ENCODE data around the gene CCR7. TPM values are rescaled to one million over a fixed set of nuclear protein-coding genes. Genes with fewer than 3 reads are reported as not detected.
A peak's percentile ranks its signal among the peaks of the same experiment; 100 is the strongest.

CCR7 gene
- total and polyA plus RNA-seq, 4 experiments from 2014 or later, result 268 to 502 (median 353) TPM

GRCh38 chr17:40553694-40554534 lies 11.4 kb downstream of the CCR7 start:
- peak overlapping the region; percentile 89 to 96 (median 91) for H3K27ac Mint-ChIP-seq
- H3K27ac ChIP-seq (ENCODE audit: low read depth, low read length), result peak overlapping the region; percentile 64
- peaks cover 0 to 2% (median 0%) of the 10 kb centered on the region in 8 donors for H3K9me3 Mint-ChIP-seq
- CTCF ChIA-PET (ENCODE audit: partially characterized antibody), result interaction anchor here (0.9 to 19.3 kb wide), 11 partner anchors 9 to 251 kb away, joined by 3 to 512 read pairs (median 4); no protein-coding TSS in a partner anchor
- H3K4me3 Mint-ChIP-seq, result peak overlapping the region; percentile 73 to 82 (median 77)
- H3K9me3 ChIP-seq (ENCODE audit: control insufficient read depth in 1 of 2, low read length in 2 of 2), result no peaks in the 10 kb centered on the region
- H3K4me1 Mint-ChIP-seq, result peaks cover 55 to 100% (median 80%) of the 10 kb centered on the region in 4 donors
- intact Hi-C loops (cut with micrococcal nuclease), result no loop called here
- peak in 1 of 5 donors; percentile 41 for DNase-seq
- H3K27me3 ChIP-seq (ENCODE audit: insufficient read depth, low read length), result no peaks in the 10 kb centered on the region
- H3K36me3 Mint-ChIP-seq, result peaks cover 49 to 59% of the 10 kb centered on the region in 2 donors
- peaks cover 61% of the 10 kb centered on the region for H3K36me3 ChIP-seq (ENCODE audit: insufficient read depth, low read length)
- peaks cover 99% of the 10 kb centered on the region for H3K4me1 ChIP-seq (ENCODE audit: insufficient read depth, low read length)
- H3K27me3 Mint-ChIP-seq, result no peaks in the 10 kb centered on the region
- peak overlapping the region in 1 of 2 donors; percentile 15 for H3K4me3 ChIP-seq (ENCODE audit: low read length in 2 of 2)
- POLR2A ChIA-PET (ENCODE audit: partially characterized antibody), result interaction anchor here (0.5 to 28.0 kb wide), 15 partner anchors 7 to 151 kb away, joined by 3 to 1226 read pairs (median 3); partner anchors contain the start of genes CCR7 and TOP2A

GRCh38 chr17:40552806-40553693 lies 12.2 kb downstream of the CCR7 start:
- H3K36me3 Mint-ChIP-seq, result peaks cover 43 to 51% of the 10 kb centered on the region in 2 donors
- no peak overlapping the region for H3K4me3 ChIP-seq (ENCODE audit: low read length in 2 of 2)
- ChIA-PET CTCF (ENCODE audit: partially characterized antibody) (interaction anchor here (1.0 to 19.3 kb wide), 7 partner anchors 6 to 250 kb away, joined by 3 to 512 read pairs (median 17); no protein-coding TSS in a partner anchor), POLR2A (ENCODE audit: partially characterized antibody) (interaction anchor here (0.9 to 28.0 kb wide), 11 partner anchors 8 to 150 kb away, joined by 3 to 1226 read pairs (median 7); partner anchors contain the start of gene CCR7)
- peak overlapping the region in 7 of 8 donors; percentile 13 to 82 (median 75) for H3K4me3 Mint-ChIP-seq
- peaks cover 53% of the 10 kb centered on the region for H3K36me3 ChIP-seq (ENCODE audit: insufficient read depth, low read length)
- H3K27me3 Mint-ChIP-seq, result no peaks in the 10 kb centered on the region
- H3K27ac ChIP-seq (ENCODE audit: low read depth, low read length), result peak overlapping the region; percentile 64
- DNase-seq, result peak in 1 of 5 donors; percentile 20
- H3K9me3 Mint-ChIP-seq, result peaks cover 0 to 2% (median 0%) of the 10 kb centered on the region in 8 donors
- intact Hi-C loops (cut with micrococcal nuclease), result no loop called here
- no peaks in the 10 kb centered on the region for H3K9me3 ChIP-seq (ENCODE audit: control insufficient read depth in 1 of 2, low read length in 2 of 2)
- no peaks in the 10 kb centered on the region for H3K27me3 ChIP-seq (ENCODE audit: insufficient read depth, low read length)
- H3K4me1 ChIP-seq (ENCODE audit: insufficient read depth, low read length), result peaks cover 99% of the 10 kb centered on the region
- H3K27ac Mint-ChIP-seq, result peak overlapping the region; percentile 89 to 96 (median 91)
- peaks cover 62 to 100% (median 84%) of the 10 kb centered on the region in 4 donors for H3K4me1 Mint-ChIP-seq

DNA sequence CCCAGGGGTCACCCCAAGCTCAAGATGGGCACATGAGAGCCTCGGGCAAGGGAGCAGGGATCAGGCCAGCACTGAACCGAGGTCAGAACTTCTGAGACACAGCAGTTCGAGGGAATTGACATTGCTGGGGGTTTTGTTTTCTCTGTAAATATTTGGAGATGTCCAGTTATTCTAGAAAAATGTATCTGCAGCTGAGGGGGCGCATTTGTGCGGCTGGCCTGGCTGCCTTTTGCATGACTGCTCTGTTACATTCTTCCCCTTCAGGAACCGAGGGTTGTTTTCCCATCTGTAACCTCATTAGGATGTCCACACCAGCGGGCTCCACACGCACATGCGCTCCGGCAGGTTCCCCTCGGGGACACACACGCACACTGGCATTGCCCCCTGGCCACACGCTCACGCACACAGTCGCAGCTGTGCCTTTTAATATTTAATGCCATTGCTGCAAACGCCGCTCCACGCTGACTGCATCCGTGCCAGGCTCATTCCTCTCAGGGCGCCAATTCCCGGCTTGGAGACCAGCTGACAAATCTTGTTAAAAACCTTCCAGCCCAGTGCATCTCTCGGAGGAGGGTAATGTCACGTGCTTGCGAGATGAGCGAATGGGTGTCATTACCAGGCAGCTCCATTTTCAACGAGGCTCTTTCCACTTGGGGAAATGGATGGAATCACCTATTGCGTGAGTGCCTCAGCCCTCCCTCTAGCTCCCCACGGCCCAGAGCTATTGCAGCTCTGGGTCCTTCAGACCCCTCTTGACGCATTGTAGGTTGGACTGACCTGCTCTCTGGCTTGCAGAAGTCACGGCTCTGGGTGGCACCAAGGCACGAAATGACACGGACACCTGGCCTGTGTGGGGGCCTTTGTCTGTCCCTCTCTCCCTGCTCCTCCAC lies 13.1 kb downstream of the CCR7 start:
- peak overlapping the region in 5 of 8 donors; percentile 13 to 69 (median 27) for H3K4me3 Mint-ChIP-seq
- Histone ChIP-seq H3K4me1 (ENCODE audit: insufficient read depth, low read length) (peaks cover 99% of the 10 kb centered on the region), H3K27ac (ENCODE audit: low read depth, low read length) (no peak overlapping the region), H3K27me3 (ENCODE audit: insufficient read depth, low read length) (no peaks in the 10 kb centered on the region), H3K4me3 (ENCODE audit: low read length in 2 of 2) (no peak overlapping the region), H3K36me3 (ENCODE audit: insufficient read depth, low read length) (peaks cover 44% of the 10 kb centered on the region), H3K9me3 (ENCODE audit: control insufficient read depth in 1 of 2, low read length in 2 of 2) (no peaks in the 10 kb centered on the region)
- H3K4me1 Mint-ChIP-seq, result peaks cover 69 to 100% (median 86%) of the 10 kb centered on the region in 4 donors
- H3K27me3 Mint-ChIP-seq, result no peaks in the 10 kb centered on the region
- H3K27ac Mint-ChIP-seq, result peak overlapping the region; percentile 60 to 96 (median 89)
- ChIA-PET POLR2A (ENCODE audit: partially characterized antibody) (interaction anchor here (0.9 to 28.0 kb wide), 14 partner anchors 9 to 135 kb away, joined by 3 to 1226 read pairs (median 6); partner anchors contain the start of genes CCR7 and TOP2A), CTCF (ENCODE audit: partially characterized antibody) (interaction anchor here (2.4 to 19.3 kb wide), 5 partner anchors 7 to 153 kb away, joined by 6 to 512 read pairs (median 101); no protein-coding TSS in a partner anchor)
- intact Hi-C loops (cut with micrococcal nuclease), result no loop called here
- DNase-seq, result peak in 1 of 5 donors; percentile 25
- peaks cover 0 to 2% (median 0%) of the 10 kb centered on the region in 8 donors for H3K9me3 Mint-ChIP-seq
- peaks cover 38 to 48% of the 10 kb centered on the region in 2 donors for H3K36me3 Mint-ChIP-seq

DNA sequence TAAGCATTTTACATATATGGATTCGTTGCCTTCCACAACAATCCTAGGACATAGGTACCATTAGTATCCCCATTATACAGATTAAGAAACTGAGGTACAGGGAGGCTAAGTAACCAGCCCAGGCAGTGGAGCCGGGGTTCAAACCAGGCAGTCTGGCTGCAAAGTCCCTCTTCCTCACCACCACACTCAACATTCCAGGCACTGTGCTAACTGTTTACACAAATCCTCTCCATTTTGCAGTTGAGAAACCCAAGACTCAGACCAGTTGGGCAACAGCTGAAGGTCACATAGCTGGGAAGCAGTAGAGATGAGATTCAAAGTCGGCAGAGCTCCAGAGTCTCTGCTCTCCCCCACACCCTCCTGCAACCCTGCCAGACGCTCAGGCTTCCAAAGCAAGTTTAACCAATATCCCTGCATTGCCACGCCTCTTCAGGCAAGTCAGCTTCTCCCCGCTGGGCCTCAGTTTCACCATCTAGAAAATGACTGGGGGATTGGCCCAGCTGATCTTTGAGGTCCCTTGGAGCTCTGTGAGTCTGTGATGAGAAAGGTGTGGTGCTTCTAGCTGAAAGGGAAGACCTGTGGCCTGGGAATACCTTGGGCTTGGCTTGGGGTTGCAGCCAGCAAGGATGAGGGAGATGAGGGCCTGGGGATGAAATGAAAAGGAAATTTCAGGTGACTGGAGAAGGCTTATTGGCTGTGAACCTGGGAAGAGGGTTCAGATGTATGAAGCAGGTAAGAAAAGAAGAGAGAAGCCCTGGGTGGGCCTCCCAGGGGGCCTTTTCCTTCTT lies 14.0 kb downstream of the CCR7 start:
- Mint-ChIP-seq H3K36me3 (peaks cover 32 to 40% of the 10 kb centered on the region in 2 donors), H3K4me1 (peaks cover 72 to 100% (median 87%) of the 10 kb centered on the region in 4 donors), H3K9me3 (no peaks in the 10 kb centered on the region), H3K4me3 (peak overlapping the region in 5 of 8 donors; percentile 8 to 69 (median 39)), H3K27me3 (no peaks in the 10 kb centered on the region), H3K27ac (peak overlapping the region in 6 of 7 donors; percentile 70 to 91 (median 82))
- Histone ChIP-seq H3K4me3 (ENCODE audit: low read length in 2 of 2) (no peak overlapping the region), H3K9me3 (ENCODE audit: control insufficient read depth in 1 of 2, low read length in 2 of 2) (no peaks in the 10 kb centered on the region), H3K27me3 (ENCODE audit: insufficient read depth, low read length) (no peaks in the 10 kb centered on the region), H3K36me3 (ENCODE audit: insufficient read depth, low read length) (peaks cover 35% of the 10 kb centered on the region), H3K4me1 (ENCODE audit: insufficient read depth, low read length) (peaks cover 99% of the 10 kb centered on the region), H3K27ac (ENCODE audit: low read depth, low read length) (no peak overlapping the region)
- DNase-seq, result peak in 1 of 5 donors; percentile 12
- ChIA-PET POLR2A (ENCODE audit: partially characterized antibody) (interaction anchor here (1.0 to 28.0 kb wide), 11 partner anchors 10 to 134 kb away, joined by 3 to 1226 read pairs (median 10); partner anchors contain the start of genes CCR7 and TOP2A), CTCF (ENCODE audit: partially characterized antibody) (interaction anchor here (2.4 to 19.3 kb wide), 4 partner anchors 8 to 64 kb away, joined by 6 to 512 read pairs (median 268); no protein-coding TSS in a partner anchor)
- intact Hi-C loops (cut with micrococcal nuclease), result no loop called here

- POLR2A ChIA-PET (ENCODE audit: partially characterized antibody), result interaction anchor here (1.4 to 28.0 kb wide), 8 partner anchors 10 to 133 kb away, joined by 4 to 1226 read pairs (median 16); partner anchors contain the start of genes CCR7 and TOP2A
- H3K27ac ChIP-seq (ENCODE audit: low read depth, low read length), result no peak overlapping the region
- H3K36me3 ChIP-seq (ENCODE audit: insufficient read depth, low read length), result peaks cover 30% of the 10 kb centered on the region
- no peaks in the 10 kb centered on the region for H3K27me3 Mint-ChIP-seq
- H3K36me3 Mint-ChIP-seq, result peaks cover 29 to 33% of the 10 kb centered on the region in 2 donors
- intact Hi-C loops (cut with micrococcal nuclease), result no loop called here
- CTCF ChIA-PET (ENCODE audit: partially characterized antibody), result interaction anchor here (2.4 to 19.3 kb wide), 4 partner anchors 9 to 64 kb away, joined by 6 to 512 read pairs (median 268); no protein-coding TSS in a partner anchor
- peaks cover 99% of the 10 kb centered on the region for H3K4me1 ChIP-seq (ENCODE audit: insufficient read depth, low read length)
- H3K27ac Mint-ChIP-seq, result peak overlapping the region in 6 of 7 donors; percentile 32 to 91 (median 74)
- DNase-seq, result peak in 1 of 5 donors; percentile 16
- H3K4me1 Mint-ChIP-seq, result peaks cover 75 to 100% (median 88%) of the 10 kb centered on the region in 4 donors
- H3K27me3 ChIP-seq (ENCODE audit: insufficient read depth, low read length), result no peaks in the 10 kb centered on the region
- H3K9me3 ChIP-seq (ENCODE audit: control insufficient read depth in 1 of 2, low read length in 2 of 2), result no peaks in the 10 kb centered on the region
- H3K9me3 Mint-ChIP-seq, result no peaks in the 10 kb centered on the region
- H3K4me3 Mint-ChIP-seq, result peak overlapping the region in 4 of 8 donors; percentile 8 to 50 (median 35)
- H3K4me3 ChIP-seq (ENCODE audit: low read length in 2 of 2), result no peak overlapping the region
Observed at GRCh38 chr17:40550608-40551007, 14.7 kb downstream of the CCR7 start.

Data from CD4-positive, alpha-beta memory T cell (primary cell).